GM19452 (cell line): ENCODE measurements around the gene CCDC195.

Experiments
- ATAC-seq: cut with Tn5 transposase; IDR thresholded peaks from one replicate; pipeline ENCODE4 v1.9.1; 2021; ENCODE audit not compliant: unreplicated experiment

Gene CCDC195, protein sequence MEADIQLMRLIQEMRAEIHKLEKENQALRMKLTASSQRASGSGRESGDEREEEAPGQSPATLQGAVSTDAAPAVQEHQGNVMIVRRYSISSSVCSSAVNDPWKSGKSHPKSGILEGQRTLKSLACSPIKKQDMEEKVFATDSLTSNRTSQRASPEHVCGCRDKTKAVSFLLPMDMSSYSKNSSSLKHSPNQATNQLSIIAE

DNA sequence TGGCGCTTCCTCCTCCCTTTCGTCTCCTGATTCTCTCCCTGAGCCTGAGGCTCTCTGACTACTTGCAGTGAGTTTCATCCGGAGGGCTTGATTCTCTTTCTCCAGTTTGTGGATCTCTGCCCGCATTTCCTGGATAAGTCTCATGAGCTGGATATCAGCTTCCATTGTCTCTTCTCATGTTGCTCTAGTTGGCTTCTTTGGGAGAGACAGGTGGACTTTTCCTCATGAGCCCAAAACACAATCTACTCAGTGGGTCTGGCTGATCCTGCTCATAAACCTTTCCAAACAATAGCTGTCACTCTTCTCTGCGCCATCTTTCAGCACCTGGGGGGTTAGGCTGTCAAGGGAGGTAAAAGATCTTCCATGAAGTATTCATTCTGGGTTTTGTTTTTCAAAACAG lies at the start of gene CCDC195:
Gene CCDC195, minus strand, starts transcription at position 165 of the 400 bp plus-strand sequence. Its CDS starts 0 bp downstream, at position 165.
- no peak for ATAC-seq

DNA sequence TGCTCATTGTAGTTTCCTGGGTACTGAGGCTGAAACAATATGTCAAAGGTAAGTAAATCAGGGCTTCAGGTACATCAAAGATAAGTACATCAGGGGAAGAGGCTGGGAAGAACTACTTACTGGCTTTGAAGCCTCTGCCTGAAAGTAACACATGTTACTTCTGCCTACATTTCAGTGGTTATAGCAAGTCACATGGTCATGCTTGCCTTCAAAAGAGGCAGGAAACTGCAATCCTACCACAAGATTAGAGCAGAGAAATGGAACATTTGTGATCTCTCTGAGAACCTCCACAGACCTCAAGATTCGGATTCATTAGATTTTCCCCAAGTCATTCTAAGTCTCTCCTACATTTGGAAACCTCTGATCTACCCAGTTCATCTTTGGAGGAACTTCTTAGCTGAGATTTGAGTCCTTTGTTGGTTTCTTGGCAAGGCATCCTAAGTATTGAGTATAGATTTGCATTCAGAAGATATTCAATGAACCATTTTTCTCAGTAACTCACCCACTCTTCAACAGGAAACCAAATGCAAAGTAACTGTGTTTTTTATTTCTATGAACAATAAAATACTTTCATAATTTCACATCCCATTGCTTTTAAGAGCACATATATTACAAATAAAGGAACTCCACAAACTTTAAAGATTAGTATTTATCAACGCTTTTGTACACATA lies 48.5 kb upstream of the CCDC195 start:
- peak; percentile 79 for ATAC-seq

DNA sequence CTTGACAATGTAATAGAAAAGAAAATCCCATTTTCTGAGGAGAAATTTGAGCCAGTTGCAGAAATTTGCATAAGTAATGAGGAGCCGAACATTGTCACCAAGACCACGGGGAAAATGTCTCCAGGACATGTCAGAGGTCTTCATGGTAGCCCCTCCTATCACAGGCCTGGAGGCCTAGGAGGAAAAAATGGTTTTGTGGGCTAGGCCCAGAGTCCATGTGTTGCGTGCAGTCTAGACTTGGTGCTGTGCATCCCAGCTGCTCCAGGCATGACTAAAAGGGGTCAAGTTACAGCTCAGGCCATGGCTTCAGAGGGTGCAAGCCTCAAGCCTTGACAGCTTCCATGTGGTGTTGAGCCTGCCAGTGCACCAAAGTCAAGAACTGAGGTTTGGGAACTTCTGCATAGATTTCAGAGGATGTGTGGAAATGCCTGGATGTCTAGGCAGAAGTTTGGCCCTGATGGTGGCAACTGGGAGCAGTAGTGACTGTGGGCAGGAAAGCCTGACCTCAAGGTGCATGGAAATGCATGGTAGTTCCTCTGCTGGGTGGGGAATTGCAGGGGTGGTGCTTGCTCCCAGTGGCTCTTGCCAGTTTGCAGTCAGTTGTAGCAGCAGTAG lies 41.9 kb upstream of the CCDC195 start:
- no peak for ATAC-seq

DNA sequence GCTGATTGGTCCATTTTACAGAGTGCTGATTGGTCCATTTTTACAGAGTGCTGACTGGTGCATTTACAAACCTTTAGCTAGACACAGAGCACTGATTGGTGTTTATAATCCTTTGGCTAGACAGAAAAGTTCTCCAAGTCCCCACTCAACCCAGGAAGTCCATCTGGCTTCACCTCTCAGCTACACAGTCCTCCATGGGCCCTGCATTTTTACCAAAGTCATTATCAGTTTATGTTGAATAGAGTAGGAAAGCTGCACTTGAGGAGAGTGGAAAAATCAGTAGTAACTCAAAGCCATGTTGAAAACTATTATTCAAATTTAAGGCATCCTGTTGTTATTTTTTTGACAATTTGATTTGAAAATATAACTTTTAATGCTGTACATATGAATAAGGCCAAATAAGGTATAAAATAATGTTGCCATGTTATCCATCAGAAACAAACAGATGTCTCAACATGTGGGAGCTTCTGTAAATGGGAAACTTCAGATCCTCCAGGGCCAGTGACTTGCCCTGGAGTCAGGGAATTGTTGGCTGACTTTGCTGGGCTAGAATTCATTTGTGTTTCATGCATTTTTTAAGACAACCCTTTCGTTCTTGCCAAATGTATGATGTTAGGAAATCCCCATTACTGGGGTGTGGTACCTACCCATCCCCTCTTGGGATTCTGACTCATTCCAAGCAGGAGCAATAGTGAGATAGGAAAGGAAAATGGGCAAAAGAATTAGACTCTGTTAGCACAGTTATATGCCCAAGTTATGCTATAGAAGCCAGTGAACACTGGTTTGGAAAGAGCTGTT lies 37.8 kb upstream of the CCDC195 start:
- ATAC-seq = no peak

DNA sequence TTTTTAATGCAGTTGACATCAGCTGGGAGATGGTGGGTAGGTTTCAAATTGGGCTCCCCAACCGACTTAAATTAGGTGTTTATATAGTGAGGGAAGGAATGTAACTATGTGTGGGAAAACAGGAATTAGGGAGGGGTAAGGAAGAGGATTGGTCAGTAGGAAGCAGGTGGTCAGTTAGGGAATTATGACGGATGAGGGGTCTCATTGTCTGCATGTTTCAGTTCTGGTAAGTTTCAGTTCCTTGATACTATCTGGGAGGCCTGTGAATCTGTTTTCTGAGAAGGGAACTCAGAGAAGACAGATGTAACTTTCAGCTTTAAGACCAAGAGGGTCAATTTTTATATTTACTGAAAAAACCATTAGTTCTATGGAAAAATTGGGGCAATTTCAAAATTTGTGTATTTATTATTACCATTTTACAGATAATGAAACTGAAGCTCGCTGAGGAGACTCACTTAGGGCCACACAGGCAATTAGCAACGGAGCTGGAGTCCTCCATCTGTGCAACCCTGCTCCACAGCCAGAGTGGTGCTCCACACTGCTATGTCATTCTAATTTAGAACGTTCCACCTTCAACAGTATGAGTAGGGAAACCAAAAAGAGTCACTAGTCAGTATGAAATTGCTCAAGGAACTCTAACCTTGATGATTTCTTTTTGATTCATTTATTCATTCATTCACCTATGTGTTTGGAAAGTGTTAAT lies 36.0 kb upstream of the CCDC195 start:
- no peak for ATAC-seq

DNA sequence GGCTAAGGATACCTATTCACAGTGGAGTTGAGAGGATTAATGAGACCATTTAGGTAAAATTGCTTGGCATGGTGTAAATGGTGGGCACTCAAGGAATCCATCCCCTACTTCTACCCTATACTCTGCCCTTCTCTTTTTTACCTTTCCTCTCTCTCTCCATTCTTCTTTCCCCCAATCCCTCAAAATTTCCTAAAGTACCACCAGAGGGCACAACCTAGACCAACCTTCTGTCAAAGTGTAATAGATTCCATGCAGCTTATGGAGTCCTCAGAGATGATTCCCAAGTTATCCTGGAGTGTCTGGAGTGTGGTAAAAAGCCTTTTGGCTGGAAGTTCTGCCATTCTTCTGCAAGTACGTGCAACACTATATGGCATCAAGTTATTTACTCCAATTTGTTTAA lies 33.0 kb upstream of the CCDC195 start:
- no peak for ATAC-seq

DNA sequence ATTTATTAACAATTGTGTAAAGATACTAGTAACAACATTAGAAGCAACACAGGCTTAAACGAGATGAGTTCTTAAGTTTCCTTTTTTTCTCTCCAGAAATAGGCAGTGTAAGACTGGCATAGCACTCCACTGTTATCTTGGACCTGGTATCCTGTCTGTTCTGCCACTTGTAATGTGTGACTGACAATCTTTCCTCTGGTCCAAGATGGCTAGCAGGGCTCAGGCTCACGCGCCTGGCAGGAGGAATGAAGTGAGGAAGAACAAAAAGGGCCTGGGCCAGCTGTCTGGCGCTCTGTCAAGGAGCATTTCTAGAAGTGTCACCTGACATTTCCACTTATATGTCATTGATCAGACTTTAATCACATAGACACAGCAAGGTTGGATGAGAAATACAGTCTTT lies 31.6 kb upstream of the CCDC195 start:
- no peak for ATAC-seq

DNA sequence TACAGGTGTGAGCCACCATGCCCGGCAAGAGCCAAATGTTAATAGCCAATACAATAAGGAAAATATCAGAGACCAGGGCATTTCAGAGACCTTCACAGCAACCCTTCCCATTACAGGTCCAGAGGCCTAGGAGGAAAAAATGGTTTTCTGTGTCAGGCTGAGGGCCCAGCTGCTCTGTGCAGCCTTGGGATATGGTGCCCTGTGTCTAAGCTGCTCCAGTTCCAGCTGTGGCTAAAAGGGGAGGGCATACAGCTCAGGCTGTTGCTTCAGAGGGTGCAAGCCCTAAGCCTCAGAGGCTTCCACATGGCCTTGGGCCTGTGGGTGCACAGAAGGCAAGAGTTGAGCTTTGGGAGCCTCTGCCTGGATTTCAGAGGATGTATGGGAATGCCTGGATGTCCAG lies 20.1 kb upstream of the CCDC195 start:
- ATAC-seq = no peak

DNA sequence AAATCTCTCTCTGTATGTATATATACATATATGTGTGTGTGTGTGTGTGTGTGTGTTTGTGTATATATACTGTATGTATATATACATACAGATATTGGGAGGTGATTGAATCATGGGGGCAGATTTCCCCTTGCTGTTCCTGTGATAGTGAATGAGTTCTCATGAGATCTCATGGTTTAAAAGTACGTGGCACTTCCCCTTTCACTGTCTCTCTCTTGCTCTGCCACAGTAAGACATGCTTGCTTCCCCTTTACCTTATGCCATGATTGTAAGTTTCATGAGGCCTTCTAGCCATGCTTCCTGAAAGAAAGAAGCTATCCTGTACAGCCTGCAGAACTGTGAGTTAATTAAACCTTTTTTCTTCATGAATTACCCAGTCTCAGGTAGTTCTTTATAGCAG lies 18.8 kb upstream of the CCDC195 start:
- no peak for ATAC-seq

DNA sequence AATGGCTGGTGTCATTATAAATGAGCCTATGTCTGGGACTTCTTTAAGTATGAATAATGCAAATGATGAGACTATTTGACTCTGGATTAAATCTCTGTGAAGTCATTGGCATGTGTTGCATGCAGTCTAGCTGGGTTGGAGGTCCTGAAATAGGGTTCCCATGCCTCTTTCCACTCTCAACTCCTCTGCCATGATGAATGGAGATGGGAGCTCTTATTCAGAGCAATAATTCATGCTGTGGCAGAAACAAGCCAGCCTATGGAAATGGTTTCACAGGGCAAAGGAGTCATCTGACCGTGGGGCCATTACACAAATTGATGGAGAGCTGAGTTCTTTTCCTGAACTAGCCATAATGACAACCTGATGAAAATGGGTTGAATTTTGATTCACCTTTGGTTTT lies 15.5 kb upstream of the CCDC195 start:
- ATAC-seq = no peak

DNA sequence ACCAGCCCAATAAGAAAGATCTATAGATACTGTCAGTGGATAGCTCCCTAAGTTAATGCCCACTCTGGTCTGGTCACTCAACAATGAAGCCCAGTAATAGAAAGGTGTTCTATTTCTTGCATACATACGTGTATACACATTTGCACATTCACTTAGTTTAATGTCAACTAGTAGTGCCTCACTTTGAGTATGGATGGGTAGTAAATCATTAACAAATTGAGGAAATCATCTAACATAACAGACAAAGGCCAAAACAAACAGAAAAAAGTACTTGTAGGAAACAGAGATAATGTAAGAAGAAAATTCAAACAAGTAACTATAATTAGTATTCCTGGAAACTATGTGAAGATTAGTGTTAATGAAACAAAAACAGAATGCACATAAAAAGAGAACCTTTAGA lies 13.3 kb upstream of the CCDC195 start:
- no peak for ATAC-seq

DNA sequence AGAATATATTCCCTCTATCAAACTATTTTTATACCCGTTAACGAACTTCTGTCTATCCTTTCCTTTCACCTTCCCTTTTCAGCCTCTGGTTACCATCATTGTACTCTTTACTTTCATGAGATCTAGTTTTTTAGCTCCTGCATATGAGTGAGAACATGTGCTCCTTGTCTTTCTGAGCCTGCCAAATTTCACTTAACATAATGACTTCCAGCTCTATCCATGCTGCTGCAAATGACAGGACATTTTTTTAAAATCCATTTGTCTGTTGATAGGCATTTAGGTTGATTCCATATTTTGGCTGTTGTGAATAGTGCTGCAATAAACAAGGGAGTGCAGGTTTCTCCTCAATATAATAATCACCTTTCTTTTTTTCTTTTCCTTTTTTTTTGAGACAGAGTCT lies 8.2 kb upstream of the CCDC195 start:
- ATAC-seq = no peak

DNA sequence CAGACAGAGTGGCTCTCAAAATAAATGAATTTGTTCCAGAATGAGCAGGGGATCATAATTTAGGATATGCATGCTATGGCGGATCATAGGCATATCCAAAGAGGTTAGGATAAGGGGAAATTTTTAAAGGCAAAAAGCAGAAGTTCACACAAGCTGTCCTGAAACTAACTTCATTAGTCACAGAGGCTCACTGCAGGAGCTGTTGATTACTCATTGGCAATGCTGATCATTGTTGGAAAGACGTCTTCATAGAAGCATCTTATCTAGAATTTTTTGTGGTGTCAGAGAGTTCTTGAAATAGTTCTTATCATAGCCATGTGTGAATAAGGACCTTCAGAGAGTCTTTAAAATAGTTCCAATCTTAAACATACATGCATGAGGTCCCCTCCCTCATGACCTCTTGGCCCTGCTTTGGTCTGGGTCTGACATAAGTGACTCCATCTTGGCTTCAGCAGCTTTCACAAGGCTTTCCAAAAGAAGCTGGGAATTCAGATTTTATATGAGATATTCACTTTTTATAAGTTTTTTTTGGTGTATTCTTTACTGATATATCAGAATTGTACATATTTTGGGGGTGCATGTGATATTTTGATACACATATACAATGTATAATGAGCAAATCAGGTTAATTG lies 7.5 kb upstream of the CCDC195 start:
- ATAC-seq = no peak

DNA sequence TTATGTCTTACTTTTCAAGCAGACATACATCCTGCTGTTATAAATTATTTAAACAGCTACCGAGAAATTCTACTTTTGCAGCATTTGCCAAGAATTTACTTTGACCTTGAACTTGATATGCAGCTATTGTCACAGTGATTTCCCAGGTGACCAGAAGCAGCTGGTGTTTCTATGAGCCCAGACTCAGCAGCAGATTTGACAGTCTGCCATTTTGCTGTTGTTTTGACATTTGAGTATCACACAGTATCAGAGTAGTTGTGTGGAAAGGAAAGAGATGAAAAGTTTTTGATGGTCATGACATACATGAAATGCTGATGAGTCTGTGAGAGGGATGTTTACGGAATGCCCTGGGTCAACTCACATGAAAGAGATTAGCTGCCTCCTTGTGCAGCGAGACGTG lies 6.6 kb upstream of the CCDC195 start:
- ATAC-seq = no peak

DNA sequence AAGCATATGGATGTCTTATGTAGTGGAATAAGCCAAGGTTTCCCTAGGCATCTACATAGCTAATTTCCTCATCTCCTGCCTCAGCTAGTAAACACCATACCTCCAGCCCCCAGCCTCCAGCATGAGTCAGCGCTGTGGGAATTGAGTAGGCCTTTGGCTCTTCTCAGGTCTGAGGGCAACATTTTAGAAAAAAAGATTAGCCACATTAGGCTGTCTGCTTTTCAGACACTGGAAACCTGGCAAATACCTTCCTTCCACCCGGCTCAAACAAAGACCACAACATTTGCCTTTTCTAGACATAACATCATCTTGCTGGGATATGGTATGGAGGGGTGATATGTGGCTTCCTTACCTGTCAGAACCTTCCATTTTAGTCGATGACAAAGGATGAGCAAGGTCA lies 6.1 kb upstream of the CCDC195 start:
- no peak for ATAC-seq

DNA sequence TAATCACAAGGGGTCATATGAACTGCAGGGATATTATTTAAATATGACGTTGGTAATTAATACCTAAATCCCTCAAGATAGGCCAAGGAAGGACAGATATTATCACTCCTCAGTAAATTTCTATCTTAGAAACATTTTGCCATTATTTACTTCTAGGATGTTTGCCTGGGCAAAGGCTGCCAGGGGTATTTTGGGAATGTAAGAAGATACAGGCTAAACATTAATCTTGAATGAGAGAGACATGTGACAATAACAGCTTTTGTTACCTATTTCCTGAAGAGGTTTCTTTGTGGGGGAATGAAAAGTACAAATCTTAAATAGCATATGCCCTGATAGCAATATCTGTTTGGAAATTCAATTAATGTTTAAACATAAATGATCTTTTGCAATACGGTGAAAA lies 756 bp upstream of the CCDC195 start:
- no peak for ATAC-seq

DNA sequence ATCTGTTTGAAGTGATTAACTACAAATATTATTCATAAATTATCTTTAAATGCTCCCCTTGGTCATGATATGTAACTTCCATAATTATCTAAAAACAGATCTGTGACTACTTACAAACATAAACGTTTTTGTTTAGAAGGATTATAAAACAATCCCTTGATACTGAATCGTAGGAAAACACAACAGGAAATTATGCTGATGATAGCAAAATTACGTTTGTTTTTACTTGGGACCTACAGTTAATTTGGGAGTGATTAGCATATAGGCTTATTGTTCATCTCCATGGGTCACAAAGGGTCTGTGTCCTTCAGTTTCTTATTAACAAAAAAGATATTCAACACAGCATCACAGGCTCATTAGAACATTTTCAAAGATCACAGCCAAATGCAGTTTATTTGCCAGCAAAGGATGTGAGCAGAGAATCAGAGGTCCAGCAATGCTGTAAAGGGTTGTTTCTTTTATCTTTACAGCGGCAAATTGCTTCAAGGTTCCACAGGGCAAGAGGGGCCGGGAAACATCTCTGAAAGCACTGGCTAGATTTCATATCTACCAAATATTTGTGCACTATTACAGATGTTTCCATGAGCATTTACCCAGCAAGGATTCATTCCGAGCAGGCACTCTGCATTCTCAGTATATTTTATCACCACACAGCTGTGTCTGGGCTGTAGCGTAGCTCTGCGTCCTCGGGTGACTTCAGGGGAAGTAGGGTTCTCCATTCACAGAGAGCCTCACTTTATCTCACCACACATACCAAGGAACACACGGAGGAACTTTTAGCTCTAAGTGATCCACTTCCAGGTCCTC lies 4.1 kb downstream of the CCDC195 start:
- no peak for ATAC-seq

DNA sequence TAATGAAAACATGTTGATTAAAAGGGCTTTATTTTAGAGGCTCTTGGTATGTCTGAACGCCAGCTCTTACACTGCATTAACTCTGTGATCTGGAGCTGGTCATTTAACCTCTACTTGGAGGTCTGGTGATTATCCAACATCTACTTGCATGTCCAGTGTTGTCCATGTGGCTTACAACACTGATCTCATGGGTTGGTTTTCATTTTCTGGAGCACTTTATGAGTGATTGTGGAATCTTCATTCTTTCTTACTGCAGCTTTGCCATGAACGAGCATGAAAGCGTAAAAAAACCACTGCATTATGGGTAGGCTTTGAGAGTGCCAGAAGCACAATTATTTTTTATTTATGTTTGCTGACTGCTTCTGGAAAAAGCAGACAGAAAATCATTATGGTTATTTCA lies 4.8 kb downstream of the CCDC195 start:
- no peak for ATAC-seq

DNA sequence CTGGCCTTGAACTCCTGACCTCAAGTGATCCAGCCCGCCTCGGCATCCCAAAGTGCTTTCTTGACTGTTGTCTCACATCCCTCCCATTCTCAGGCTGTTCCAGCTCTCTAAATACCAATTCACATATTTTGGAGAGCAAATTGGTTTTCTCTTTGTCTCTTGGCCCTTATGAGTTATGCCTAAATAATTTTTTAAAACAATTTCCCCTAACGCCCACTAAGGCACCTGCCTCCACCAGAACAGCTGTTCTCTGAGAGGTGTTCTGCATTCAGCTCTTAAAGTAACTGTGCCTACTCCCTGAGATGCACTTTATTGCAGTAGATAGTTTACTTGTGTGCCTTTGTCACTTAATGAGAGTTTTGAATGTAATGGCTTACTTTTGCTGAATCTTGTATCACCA lies 6.9 kb downstream of the CCDC195 start:
- no peak for ATAC-seq

DNA sequence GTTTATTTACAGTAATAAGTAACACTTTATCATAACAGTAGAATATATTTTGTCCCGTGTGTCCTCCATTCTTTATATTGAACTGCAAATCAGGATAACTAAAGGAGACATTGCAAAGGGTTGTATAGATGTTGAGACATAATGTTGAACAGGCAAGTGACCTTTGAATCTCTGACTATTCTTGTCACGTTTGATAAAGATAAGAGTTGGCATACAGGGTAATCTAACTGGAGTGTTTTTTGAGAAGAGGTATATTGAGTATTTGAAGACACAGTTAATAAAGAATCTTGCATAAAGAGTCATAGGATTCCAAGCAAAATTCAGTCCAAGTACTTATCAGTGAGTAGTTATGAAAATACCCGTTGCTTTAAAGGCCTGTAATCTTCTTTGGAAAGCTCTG lies 21.7 kb downstream of the CCDC195 start:
- ATAC-seq = no peak
